Choroid plexus epithelial cell (primary cell): ENCODE results near the gene ACAD11.
"Not testable (repeated sequence)": the region's sequence is repeated elsewhere in the genome, so short reads cannot be mapped to it uniquely, and the experiment has no call there.

Source experiments
- DNase-seq: peaks from one replicate; pipeline ENCODE4 v3.0.0-alpha.2; 2010; ENCODE audit warnings: low read depth
- H3K4me3 ChIP-seq: 2 replicates; pipeline ENCODE4 v1.5.1; 2011; ENCODE audit warnings: low read depth, mild to moderate bottlenecking, control low read depth, low read length, moderate library complexity
- CTCF ChIP-seq: conservative IDR thresholded peaks from 2 replicates; pipeline ENCODE4 v1.5.1; 2011; ENCODE audit warnings: low read depth, mild to moderate bottlenecking, control low read depth, inconsistent platforms, low read length, moderate library complexity

Gene ACAD11

DNA sequence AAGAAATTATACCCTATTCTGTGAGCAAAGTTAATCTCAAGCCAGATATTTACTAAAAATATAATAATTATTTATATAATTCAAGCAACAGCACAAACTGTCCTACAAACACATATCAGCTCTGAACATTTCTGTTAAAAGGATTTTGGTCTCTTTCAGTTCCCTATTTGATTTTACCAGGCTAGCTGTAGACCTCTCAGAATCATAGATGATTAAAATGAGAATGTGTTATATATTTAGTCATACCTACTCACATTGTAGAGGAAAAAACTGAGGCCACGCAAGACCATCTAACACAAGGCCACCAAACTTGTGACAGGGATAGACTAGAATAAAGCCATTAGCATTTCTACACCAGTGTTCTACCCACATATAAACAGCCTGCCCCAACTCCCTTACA lies 34.0 kb downstream of the ACAD11 start:
- no peak overlapping the region for H3K4me3 ChIP-seq
- TF ChIP-seq CTCF: no peak
- no peak for DNase-seq

GRCh38 chr3:132624790-132625189 lies 34.8 kb downstream of the ACAD11 start:
- DNase-seq: no peak
- TF ChIP-seq CTCF: no peak
- no peak overlapping the region for H3K4me3 ChIP-seq

DNA sequence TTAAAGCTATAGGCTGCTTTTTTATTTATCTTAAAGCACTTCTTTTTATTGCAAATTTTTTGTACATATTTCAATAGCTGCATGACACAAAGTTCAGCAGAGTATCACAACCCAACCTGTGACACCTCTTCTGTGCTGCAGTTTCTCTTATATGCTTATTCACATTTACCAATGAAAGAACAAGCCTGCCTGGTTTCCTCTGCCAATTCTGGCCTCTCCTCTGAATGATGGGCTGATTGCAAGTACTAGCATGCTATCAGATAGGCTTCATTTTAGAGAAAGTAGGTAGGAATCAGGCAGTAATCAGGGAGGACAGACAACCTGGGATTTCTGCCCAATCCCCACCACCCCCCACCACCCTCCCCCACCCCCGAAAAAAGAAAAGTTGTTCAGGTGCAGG lies 36.0 kb downstream of the ACAD11 start:
- no peak for TF ChIP-seq CTCF
- H3K4me3 ChIP-seq: no peak overlapping the region
- no peak for DNase-seq

DNA sequence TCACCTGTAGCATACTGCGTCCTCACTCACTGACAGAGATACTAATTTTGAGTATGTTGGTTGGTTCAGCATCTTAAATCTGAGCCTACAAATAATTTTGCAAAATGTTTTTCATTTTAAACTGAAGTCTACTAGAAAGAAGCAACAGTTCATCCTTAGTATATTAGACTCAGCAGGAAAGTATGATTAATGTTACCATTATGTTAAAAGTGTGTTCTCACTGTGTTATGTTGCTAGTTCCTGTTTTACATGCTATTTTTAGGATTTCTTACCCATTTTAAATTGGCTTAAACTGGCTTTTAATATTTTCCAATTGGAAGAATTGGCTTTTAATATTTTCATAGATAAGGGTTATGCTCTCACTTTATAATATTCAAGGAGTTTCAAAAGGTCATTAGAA lies 36.8 kb downstream of the ACAD11 start:
- no peak for TF ChIP-seq CTCF
- DNase-seq: peak; percentile 16
- H3K4me3 ChIP-seq: no peak overlapping the region

DNA sequence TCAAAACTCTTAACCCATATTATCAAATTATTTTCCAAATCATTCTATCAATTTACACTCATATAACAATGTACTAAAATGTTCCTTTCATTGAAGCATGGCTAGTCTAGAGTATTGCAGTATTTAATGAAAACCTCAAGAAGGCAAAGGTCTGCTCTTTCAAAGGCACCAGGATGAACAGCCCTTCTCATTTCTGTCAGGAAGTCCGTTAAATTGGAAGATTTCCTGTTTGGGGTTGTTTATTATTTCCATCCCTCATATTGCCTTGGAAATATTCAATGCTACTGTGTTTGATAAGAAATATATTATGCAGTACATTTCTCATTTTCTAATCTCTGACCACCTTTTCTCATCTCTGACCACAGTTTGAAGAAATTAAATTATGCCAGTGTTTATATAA lies 37.5 kb downstream of the ACAD11 start:
- TF ChIP-seq CTCF: no peak
- no peak for DNase-seq
- H3K4me3 ChIP-seq: no peak overlapping the region

GRCh38 chr3:132616780-132617179 lies 42.8 kb downstream of the ACAD11 start:
- DNase-seq: no peak
- H3K4me3 ChIP-seq: no peak overlapping the region
- TF ChIP-seq CTCF: no peak

DNA sequence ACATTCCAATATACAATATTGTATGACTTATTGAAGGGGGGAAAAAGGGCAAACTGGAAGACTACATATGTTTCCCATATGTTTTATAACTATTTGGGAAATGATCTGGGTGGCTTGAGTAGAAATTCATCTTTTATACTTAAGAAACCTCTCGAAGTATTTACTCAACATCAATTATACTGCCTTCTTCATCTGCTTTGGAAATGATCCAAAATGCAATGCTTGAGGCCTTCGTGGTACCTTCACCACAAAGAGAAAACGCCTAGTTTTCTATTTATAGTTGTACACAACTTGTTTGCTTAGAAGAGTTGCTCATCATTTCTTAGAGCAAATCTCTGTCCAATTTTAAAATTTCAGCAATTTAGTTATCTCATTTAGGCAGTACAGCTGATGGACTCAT lies 43.7 kb downstream of the ACAD11 start:
- no peak for TF ChIP-seq CTCF
- no peak overlapping the region for H3K4me3 ChIP-seq
- no peak for DNase-seq

DNA sequence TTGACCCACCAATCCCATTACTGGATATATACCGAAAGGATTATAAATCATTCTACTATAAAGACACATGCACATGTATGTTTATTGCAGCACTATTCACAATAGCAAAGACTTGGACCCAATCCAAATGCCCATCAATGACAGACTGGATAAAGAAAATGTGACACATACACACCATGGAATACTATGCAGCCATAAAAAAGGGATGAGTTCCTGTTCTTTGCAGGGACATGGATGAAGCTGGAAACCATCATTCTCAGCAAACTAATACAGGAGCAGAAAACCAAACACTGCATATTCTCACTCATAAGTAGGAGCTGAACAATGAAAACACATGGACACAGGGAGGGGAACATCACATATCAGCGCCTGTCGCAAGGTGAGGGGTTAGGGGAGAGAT lies 44.3 kb downstream of the ACAD11 start:
- not testable (repeated sequence) for DNase-seq

DNA sequence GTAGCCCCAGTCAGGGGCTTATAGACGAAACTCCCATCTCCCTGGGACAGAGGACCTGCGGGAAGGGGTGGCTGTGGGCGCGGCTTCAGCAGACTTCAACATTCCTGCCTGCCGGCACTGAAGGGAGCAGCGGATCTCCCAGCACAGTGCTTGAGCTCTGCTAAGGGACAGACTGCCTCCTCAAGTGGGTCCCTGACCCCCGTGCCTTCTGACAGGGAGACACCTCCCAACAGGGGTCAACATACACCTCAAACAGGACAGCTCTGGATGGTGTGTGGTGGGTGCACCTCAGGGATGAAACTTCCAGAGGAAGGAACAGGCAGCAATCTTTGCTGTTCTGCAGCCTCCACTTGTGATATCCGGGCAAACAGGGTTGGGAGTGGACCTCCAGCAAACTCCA lies 53.0 kb downstream of the ACAD11 start:
- H3K4me3 ChIP-seq, DNase-seq: not testable (repeated sequence)

More for the DNA sequence above, 44.3 kb downstream of the ACAD11 start:
- H3K4me3 ChIP-seq: not testable (repeated sequence)
